BLaER1 treated with 17β-estradiol and CSF1 and Interleukin-3, amounts not matched to agents 10 nM and 100 nM (cell line): ENCODE results near the gene BORCS8.
"Not testable (repeated sequence)": the region's sequence is repeated elsewhere in the genome, so short reads cannot be mapped to it uniquely, and the experiment has no call there.

ENCODE experiments used
- H3K27ac ChIP-seq, 11 experiments: shearing (Covaris generic); formaldehyde crosslinking; 2 replicates each; pipeline ENCODE4 v1.8.1; 2022
- H3K27me3 ChIP-seq, 11 experiments: shearing (Covaris generic); formaldehyde crosslinking; 2 replicates each; pipeline ENCODE4 v1.8.1; 2022
- H3K36me3 ChIP-seq, 11 experiments: shearing (Covaris generic); formaldehyde crosslinking; 2 replicates each; pipeline ENCODE4 v1.8.1; 2022
- H3K4me1 ChIP-seq, 10 experiments: shearing (Covaris generic); formaldehyde crosslinking; 2 replicates each; pipeline ENCODE4 v1.8.1; 2022
- H3K4me2 ChIP-seq, 11 experiments: shearing (Covaris generic); formaldehyde crosslinking; 2 replicates each; pipeline ENCODE4 v1.8.1; 2022
- H3K4me3 ChIP-seq, 10 experiments: shearing (Covaris generic); formaldehyde crosslinking; 2 replicates each; pipeline ENCODE4 v1.8.1; 2022
- H3K9ac ChIP-seq, 11 experiments: shearing (Covaris generic); formaldehyde crosslinking; 2 replicates each; pipeline ENCODE4 v1.8.1; 2022
- H3K9me3 ChIP-seq, 11 experiments: shearing (Covaris generic); formaldehyde crosslinking; replicated peaks in 1 of 11; 2 replicates each; pipeline ENCODE4 v1.8.1; 2022
- H4K20me1 ChIP-seq, 11 experiments: shearing (Covaris generic); formaldehyde crosslinking; 2 replicates each; pipeline ENCODE4 v1.8.1; 2022
- Cebpa-rat ChIP-seq, 11 experiments: shearing (Covaris generic); IDR thresholded peaks; 2 replicates each; pipeline ENCODE4 v1.8.1; 2022

The BORCS8 gene

DNA sequence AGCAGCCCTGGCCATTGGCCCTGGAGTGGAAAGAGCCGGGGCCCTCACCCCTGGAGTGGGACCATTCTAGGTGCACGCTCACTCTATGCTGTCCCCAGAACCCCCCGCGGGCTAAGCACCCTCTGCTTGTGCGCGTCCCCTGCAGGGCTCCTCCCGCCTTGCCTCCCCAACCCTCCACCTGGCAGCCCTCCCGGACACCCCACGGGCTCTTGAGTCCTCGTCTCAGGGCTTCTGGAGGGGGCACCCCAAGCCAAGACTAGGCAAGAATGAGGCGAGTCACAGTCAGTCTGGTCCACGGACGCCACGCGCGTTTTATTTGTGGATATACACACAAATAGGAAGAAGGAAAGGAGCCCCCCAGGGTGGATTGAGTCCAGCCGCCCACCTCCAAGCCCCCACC, 46.7 kb downstream of the BORCS8 start:
- peaks cover 12 to 32% (median 28%) of the 10 kb centered on the region in 11 experiments; a peak in 20 of 22 replicates for H3K36me3 ChIP-seq
- H3K27me3 ChIP-seq, result no peaks in the 10 kb centered on the region
- peak overlapping the region in 6 of 11 experiments; percentile 31 to 59 (median 56); a peak in 7 of 22 replicates for H3K4me2 ChIP-seq
- peak overlapping the region in 8 of 11 experiments; percentile 49 to 76 (median 72); a peak in 17 of 22 replicates for H3K27ac ChIP-seq
- H4K20me1 ChIP-seq, result no peaks in the 10 kb centered on the region; a peak in 1 of 22 replicates
- TF ChIP-seq Cebpa-rat (IDR thresholded peaks at IDR 0.05), result no peak
- H3K9me3 ChIP-seq, result no peaks in the 10 kb centered on the region
- peak overlapping the region in 7 of 11 experiments; percentile 28 to 67 (median 57); a peak in 7 of 22 replicates for H3K9ac ChIP-seq
- no peak overlapping the region for H3K4me3 ChIP-seq
- peaks cover 0 to 26% (median 18%) of the 10 kb centered on the region in 10 experiments; a peak in 15 of 20 replicates for H3K4me1 ChIP-seq

- peaks cover 6 to 34% (median 25%) of the 10 kb centered on the region in 10 experiments for H3K4me1 ChIP-seq
Observed at GRCh38 chr19:19142347-19142746, 49.6 kb downstream of the BORCS8 start.

DNA sequence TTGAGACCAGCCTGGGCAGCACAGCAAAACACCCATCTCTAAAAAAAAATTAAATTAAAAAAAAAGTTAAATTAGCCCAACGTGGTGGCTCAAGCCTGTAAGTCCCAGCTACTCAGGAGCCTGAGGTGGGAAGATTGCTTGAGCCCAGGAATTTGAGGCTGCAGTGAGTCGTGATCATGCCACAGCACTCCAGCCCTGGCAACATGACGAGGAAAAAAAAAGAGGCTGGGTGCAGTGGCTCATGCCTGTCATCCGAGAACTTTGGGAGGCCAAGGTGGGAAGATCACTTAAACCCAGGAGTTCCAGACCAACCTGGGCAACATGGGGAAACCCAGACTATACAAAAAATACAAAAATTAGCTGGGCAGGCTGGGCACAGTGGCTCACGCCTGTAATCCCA, 51.5 kb downstream of the BORCS8 start:
- no peak for TF ChIP-seq Cebpa-rat (IDR thresholded peaks at IDR 0.05)
- Histone ChIP-seq H4K20me1 (no peaks in the 10 kb centered on the region; a peak in 1 of 22 replicates), H3K4me3 (no peak overlapping the region), H3K4me2 (no peak overlapping the region), H3K36me3 (no peaks in the 10 kb centered on the region), H3K9ac (no peak overlapping the region), H3K27me3 (no peaks in the 10 kb centered on the region), H3K9me3 (no peaks in the 10 kb centered on the region), H3K4me1 (peaks cover 10 to 33% (median 26%) of the 10 kb centered on the region in 10 experiments), H3K27ac (no peak overlapping the region)

More at GRCh38 chr19:19142347-19142746, 49.6 kb downstream of the BORCS8 start:
- Histone ChIP-seq H3K27ac (no peak overlapping the region), H4K20me1 (no peaks in the 10 kb centered on the region; a peak in 1 of 22 replicates), H3K9ac (no peak overlapping the region), H3K36me3 (peaks cover 1 to 11% (median 10%) of the 10 kb centered on the region in 11 experiments; a peak in 18 of 22 replicates), H3K9me3 (no peaks in the 10 kb centered on the region), H3K4me2 (no peak overlapping the region), H3K27me3 (no peaks in the 10 kb centered on the region), H3K4me3 (no peak overlapping the region)
- TF ChIP-seq Cebpa-rat (IDR thresholded peaks at IDR 0.05), result no peak

DNA sequence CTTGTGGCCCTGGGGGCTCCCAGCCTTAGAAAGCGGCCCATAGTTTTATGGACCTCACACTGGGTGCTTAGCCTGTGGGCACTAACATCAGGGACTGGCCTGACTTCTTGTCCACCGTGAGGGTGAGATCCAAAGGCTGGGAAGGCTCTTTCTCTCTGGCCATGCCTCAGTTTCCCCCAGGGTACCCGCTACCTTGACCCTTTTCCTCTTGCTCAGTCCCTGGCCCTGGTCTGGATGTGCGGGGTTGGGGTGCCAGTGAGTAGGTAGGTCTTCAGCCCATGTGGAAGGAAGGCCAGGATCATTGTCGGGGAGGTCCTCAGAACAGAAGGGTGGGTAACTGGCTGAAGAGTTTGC, 52.1 kb downstream of the BORCS8 start:
- no peak overlapping the region for H3K9ac ChIP-seq
- TF ChIP-seq Cebpa-rat (IDR thresholded peaks at IDR 0.05), result no peak
- H3K27me3 ChIP-seq, result no peaks in the 10 kb centered on the region
- H3K4me2 ChIP-seq, result no peak overlapping the region
- H3K9me3 ChIP-seq, result no peaks in the 10 kb centered on the region
- H4K20me1 ChIP-seq, result no peaks in the 10 kb centered on the region; a peak in 1 of 22 replicates
- H3K4me3 ChIP-seq, result no peak overlapping the region
- H3K36me3 ChIP-seq, result no peaks in the 10 kb centered on the region
- H3K4me1 ChIP-seq, result peaks cover 14 to 34% (median 31%) of the 10 kb centered on the region in 10 experiments
- H3K27ac ChIP-seq, result no peak overlapping the region

- peak within 1 kb of the TSS; percentile 83 to 100 (median 98) for H3K4me2 ChIP-seq
- no peak for TF ChIP-seq Cebpa-rat (IDR thresholded peaks at IDR 0.05)
- peak within 1 kb of the TSS; percentile 56 to 88 (median 82) for H3K27ac ChIP-seq
- H3K9me3 ChIP-seq, result peaks cover 0 to under 1% (median 0%) of the 10 kb centered on the region in 11 experiments; a peak in 4 of 22 replicates
- peak within 1 kb of the TSS; percentile 81 to 94 (median 87) for H3K9ac ChIP-seq
- H3K27me3 ChIP-seq, result no peaks in the 10 kb centered on the region
- H3K4me3 ChIP-seq, result peak within 1 kb of the TSS; percentile 65 to 86 (median 72)
- H3K4me1 ChIP-seq, result peaks cover 18 to 33% (median 25%) of the 10 kb centered on the region in 10 experiments
- H3K36me3 ChIP-seq, result peaks cover 0 to 8% (median 0%) of the 10 kb centered on the region in 11 experiments; a peak in 5 of 22 replicates
- no peaks in the 10 kb centered on the region; a peak in 1 of 22 replicates for H4K20me1 ChIP-seq
Observed at GRCh38 chr19:19138109-19138981, 53.6 kb downstream of the BORCS8 start, which contains the start of gene TMEM161A. Gene TMEM161A, minus strand, starts transcription at chr19:19138478. Its CDS starts 50 bp downstream, at chr19:19138428.

GRCh38 chr19:19137556-19138108, 54.3 kb downstream of the BORCS8 start:
- Histone ChIP-seq H3K27ac (peak overlapping the region; percentile 56 to 88 (median 82)), H3K36me3 (peaks cover 5 to 15% (median 7%) of the 10 kb centered on the region in 11 experiments; a peak in 20 of 22 replicates), H3K27me3 (no peaks in the 10 kb centered on the region), H4K20me1 (no peaks in the 10 kb centered on the region; a peak in 1 of 22 replicates), H3K4me3 (peak overlapping the region; percentile 65 to 86 (median 72)), H3K4me1 (peaks cover 18 to 33% (median 25%) of the 10 kb centered on the region in 10 experiments), H3K9me3 (peaks cover 5 to 8% (median 7%) of the 10 kb centered on the region in 11 experiments), H3K9ac (peak overlapping the region; percentile 81 to 94 (median 87)), H3K4me2 (peak overlapping the region; percentile 83 to 100 (median 98))
- TF ChIP-seq Cebpa-rat (IDR thresholded peaks at IDR 0.05), result no peak

DNA sequence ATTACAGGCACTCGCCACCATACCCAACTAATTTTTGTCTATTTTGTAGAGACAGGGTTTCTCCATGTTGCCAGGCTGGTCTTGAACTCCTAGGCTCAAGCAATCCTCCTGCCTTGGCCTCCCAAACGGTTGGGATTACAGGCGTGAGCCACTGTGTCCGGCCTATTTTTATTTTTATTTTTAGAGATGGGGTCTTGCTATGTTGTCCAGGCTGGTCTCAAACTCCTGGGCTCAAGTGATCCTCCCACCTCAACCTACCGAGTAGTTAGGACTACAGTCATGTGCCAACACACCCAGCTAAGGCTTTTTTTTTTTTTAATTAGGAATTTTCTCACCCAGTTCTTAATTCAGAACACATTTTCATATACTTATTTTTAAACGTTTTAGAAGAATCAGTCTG, 56.2 kb downstream of the BORCS8 start:
- not testable (repeated sequence) for H3K27ac ChIP-seq

GRCh38 chr19:19134687-19135158, 57.2 kb downstream of the BORCS8 start:
- H3K9me3 ChIP-seq, result peaks cover 17 to 20% (median 18%) of the 10 kb centered on the region in 11 experiments
- H3K4me2 ChIP-seq, result peak overlapping the region; percentile 46 to 73 (median 62)
- H4K20me1 ChIP-seq, result no peaks in the 10 kb centered on the region; a peak in 1 of 22 replicates
- H3K4me1 ChIP-seq, result peaks cover 18 to 33% (median 25%) of the 10 kb centered on the region in 10 experiments
- no peaks in the 10 kb centered on the region for H3K27me3 ChIP-seq
- H3K36me3 ChIP-seq, result peaks cover 15 to 36% (median 28%) of the 10 kb centered on the region in 11 experiments
- peak overlapping the region in 2 of 11 experiments; percentile 13 to 25; a peak in 2 of 22 replicates for H3K9ac ChIP-seq
- TF ChIP-seq Cebpa-rat (IDR thresholded peaks at IDR 0.05), result no peak
- no peak overlapping the region for H3K4me3 ChIP-seq
- H3K27ac ChIP-seq, result peak overlapping the region in 1 of 11 experiments; percentile 48; a peak in 1 of 22 replicates

More for the DNA sequence above, 56.2 kb downstream of the BORCS8 start:
- peaks cover 17 to 20% (median 18%) of the 10 kb centered on the region in 11 experiments for H3K9me3 ChIP-seq
- H3K4me2 ChIP-seq, H3K4me3 ChIP-seq, H3K27me3 ChIP-seq, H4K20me1 ChIP-seq, H3K9ac ChIP-seq: not testable (repeated sequence)
- peaks cover 14 to 28% (median 18%) of the 10 kb centered on the region in 11 experiments for H3K36me3 ChIP-seq
- peaks cover 18 to 33% (median 25%) of the 10 kb centered on the region in 10 experiments for H3K4me1 ChIP-seq
